Measurements from ENCODE around the gene TAPT1.

GRCh38 chr4:16259241-16259888 lies 33.1 kb upstream of the TAPT1 start:
- TF ChIP-seq CTCF (CRISPR knock-in tag; IDR thresholded peaks at IDR 0.05) (no peak), HDAC1 (CRISPR knock-in tag; IDR thresholded peaks at IDR 0.05) (no peak), IRF1 (CRISPR knock-in tag; IDR thresholded peaks at IDR 0.05; ENCODE audit: low read depth) (no peak), MYNN (CRISPR knock-in tag; IDR thresholded peaks at IDR 0.05; ENCODE audit: low read depth) (no peak)

Data from HepG2 (cell line).